Osteoblast (primary cell): Measurements from ENCODE around the gene MRGPRX3. TPM values are rescaled to one million over a fixed set of nuclear protein-coding genes. Genes with fewer than 3 reads are reported as not detected.

Experiments used
- DNase-seq: peaks from one replicate; pipeline ENCODE4 v3.0.0; 2011; ENCODE audit warnings: low spot score, mixed read lengths; ENCODE audit not compliant: insufficient read length; ENCODE audit errors: missing footprints
- H2AFZ ChIP-seq: 2 replicates; pipeline ENCODE4 v1.6.0; 2011; ENCODE audit warnings: mild to moderate bottlenecking, low read length
- H3K27ac ChIP-seq: 2 replicates; pipeline ENCODE4 v1.5.1; 2011; ENCODE audit warnings: mild to moderate bottlenecking, low read depth, low read length, moderate library complexity
- H3K27me3 ChIP-seq: 2 replicates; pipeline ENCODE4 v1.6.0; 2012; ENCODE audit warnings: mild to moderate bottlenecking, control low read depth, inconsistent platforms, low read length, moderate library complexity; ENCODE audit not compliant: insufficient read depth
- H3K36me3 ChIP-seq: 2 replicates; pipeline ENCODE4 v1.5.1; 2011; ENCODE audit warnings: mild to moderate bottlenecking, low read length, control low read depth, moderate library complexity; ENCODE audit not compliant: insufficient read depth
- H3K4me1 ChIP-seq: 2 replicates; pipeline ENCODE4 v1.5.1; 2011; ENCODE audit warnings: mild to moderate bottlenecking, low read length, control low read depth, moderate library complexity; ENCODE audit not compliant: insufficient read depth
- H3K4me2 ChIP-seq: 2 replicates; pipeline ENCODE4 v1.6.0; 2011; ENCODE audit warnings: mild to moderate bottlenecking, low read length; ENCODE audit not compliant: insufficient read depth
- H3K4me3 ChIP-seq: fragments of 200-600 bp; sonication (generic); 3 replicates; pipeline ENCODE4 v1.5.1; 2012; ENCODE audit warnings: mild to moderate bottlenecking, low read length, inconsistent platforms; ENCODE audit not compliant: insufficient read depth
- H3K79me2 ChIP-seq: 2 replicates; pipeline ENCODE4 v1.6.0; 2012; ENCODE audit warnings: mild to moderate bottlenecking, low read length, control low read depth, inconsistent platforms; ENCODE audit not compliant: insufficient read depth
- H3K9me3 ChIP-seq: 2 replicates; pipeline ENCODE4 v1.5.1; 2011; ENCODE audit warnings: low read depth, low read length, control low read depth
- H4K20me1 ChIP-seq: 2 replicates; pipeline ENCODE4 v1.6.0; 2012; ENCODE audit warnings: mild to moderate bottlenecking, low read length, control low read depth; ENCODE audit not compliant: insufficient read depth
- CTCF ChIP-seq: IDR thresholded peaks from 2 replicates; pipeline ENCODE4 v1.5.1; 2011; ENCODE audit warnings: mild to moderate bottlenecking, low read depth, low read length, moderate library complexity; ENCODE audit errors: extremely low read depth
- total RNA-seq: library from RNA; depleted of rRNA; stranded (reverse); fragments of >200 nt; gene quantifications from 2 replicates; pipeline ENCODE4 v1.2.3, GENCODE V29; 2012

The MRGPRX3 gene
- total RNA-seq, 1 donor: not detected

- H3K36me3 ChIP-seq: peaks cover 6% of the 10 kb centered on the region
- no peaks in the 10 kb centered on the region for H3K27me3 ChIP-seq
- peak within 1 kb of the TSS; percentile 71 for H3K27ac ChIP-seq
- no peaks in the 10 kb centered on the region for H3K9me3 ChIP-seq
- peak within 1 kb of the TSS; percentile 75 for H3K4me2 ChIP-seq
- peak; percentile 62 for TF ChIP-seq CTCF
- peak; percentile 94 for DNase-seq
- H3K79me2 ChIP-seq: peaks cover 16% of the 10 kb centered on the region
- no peaks in the 10 kb centered on the region for H4K20me1 ChIP-seq
- H2AFZ ChIP-seq: peak within 1 kb of the TSS; percentile 96
- peak within 1 kb of the TSS; percentile 97 for H3K4me3 ChIP-seq
- peaks cover 6% of the 10 kb centered on the region for H3K4me1 ChIP-seq
These were observed 26.4 kb upstream of the MRGPRX3 start, which contains the start of gene SAAL1 for GRCh38 chr11:18105802-18106574. TSS of gene SAAL1 (minus strand) at chr11:18106082. CDS start at chr11:18106041, 41 bp downstream.

GRCh38 chr11:18106688-18107087 lies 25.7 kb upstream of the MRGPRX3 start:
- Histone ChIP-seq H3K9me3 (no peaks in the 10 kb centered on the region), H4K20me1 (no peaks in the 10 kb centered on the region), H3K4me3 (no peak overlapping the region), H3K4me1 (peaks cover 6% of the 10 kb centered on the region), H3K27ac (no peak overlapping the region), H3K79me2 (peaks cover 16% of the 10 kb centered on the region), H3K36me3 (peaks cover 6% of the 10 kb centered on the region), H3K4me2 (peak overlapping the region; percentile 75), H2AFZ (no peak overlapping the region), H3K27me3 (no peaks in the 10 kb centered on the region)
- DNase-seq: no peak
- TF ChIP-seq CTCF: no peak

GRCh38 chr11:18108254-18108653 lies 24.1 kb upstream of the MRGPRX3 start:
- Histone ChIP-seq H4K20me1 (no peaks in the 10 kb centered on the region), H3K27me3 (peaks cover 5% of the 10 kb centered on the region), H3K27ac (no peak overlapping the region), H3K4me2 (no peak overlapping the region), H3K36me3 (no peaks in the 10 kb centered on the region), H3K79me2 (peaks cover 16% of the 10 kb centered on the region), H3K4me3 (no peak overlapping the region), H3K9me3 (no peaks in the 10 kb centered on the region), H3K4me1 (peaks cover 6% of the 10 kb centered on the region), H2AFZ (no peak overlapping the region)
- no peak for TF ChIP-seq CTCF
- no peak for DNase-seq

- Histone ChIP-seq H4K20me1 (no peaks in the 10 kb centered on the region), H3K27ac (no peak overlapping the region), H3K9me3 (no peaks in the 10 kb centered on the region), H3K79me2 (no peaks in the 10 kb centered on the region), H3K4me2 (no peak overlapping the region), H3K27me3 (peaks cover 5% of the 10 kb centered on the region), H2AFZ (no peak overlapping the region), H3K4me1 (no peaks in the 10 kb centered on the region), H3K36me3 (no peaks in the 10 kb centered on the region), H3K4me3 (no peak overlapping the region)
- no peak for DNase-seq
- no peak for TF ChIP-seq CTCF
These were observed 21.4 kb upstream of the MRGPRX3 start for GRCh38 chr11:18111005-18111404.
